HG03378 (cell line): ENCODE data around the gene ATP8A2.
"Not testable (repeated sequence)": the region's sequence is repeated elsewhere in the genome, so short reads cannot be mapped to it uniquely, and the experiment has no call there.

ENCODE experiments used
- ATAC-seq: cut with Tn5 transposase; IDR thresholded peaks from one replicate; pipeline ENCODE4 v1.9.1; 2021; ENCODE audit warnings: mild to moderate bottlenecking, moderate library complexity; ENCODE audit not compliant: unreplicated experiment

ATP8A2 gene

DNA sequence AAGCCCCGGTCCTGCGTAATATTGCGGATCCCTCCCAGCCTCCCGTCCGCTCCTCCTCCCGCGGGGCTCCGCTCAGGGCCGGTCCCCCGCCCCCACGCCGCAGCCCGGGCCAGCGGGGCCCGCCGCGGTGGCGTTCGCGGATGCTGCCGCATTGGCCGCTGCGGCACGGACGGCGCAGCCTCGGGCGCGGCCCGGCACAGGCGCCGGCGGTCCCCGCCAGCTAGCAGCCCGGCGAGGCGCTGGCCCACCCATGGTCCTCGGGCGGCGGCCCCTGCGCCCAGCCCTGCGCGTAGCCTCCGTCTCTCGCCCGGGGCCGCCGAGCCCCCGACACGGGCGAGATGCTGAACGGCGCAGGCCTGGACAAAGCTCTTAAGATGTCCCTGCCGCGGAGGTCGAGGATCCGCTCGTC, at the start of gene ATP8A2:
TSS of gene ATP8A2 (plus strand) at position 100 of the 409 bp plus-strand sequence. CDS start at position 339, 239 bp downstream.
- ATAC-seq, result no peak

DNA sequence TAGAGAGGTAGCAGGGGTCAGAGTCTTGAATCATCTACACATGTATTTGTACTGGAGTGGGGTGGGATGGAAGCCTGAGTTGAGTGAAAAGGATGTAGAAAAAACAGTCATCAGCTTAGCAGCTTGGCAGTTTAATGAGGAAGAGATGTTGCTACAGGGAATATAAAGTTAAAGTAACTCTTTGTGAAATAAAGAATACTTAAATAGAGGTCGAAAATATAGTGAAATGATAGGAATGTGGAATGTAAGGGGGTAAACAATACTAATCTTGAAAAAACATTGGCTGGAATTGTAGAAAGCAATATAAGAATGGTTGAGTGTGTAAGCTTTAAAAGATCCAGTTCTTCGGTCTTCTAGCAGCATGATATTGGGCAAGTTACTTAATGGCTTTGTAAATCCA, 47.7 kb upstream of the ATP8A2 start:
- no peak for ATAC-seq

DNA sequence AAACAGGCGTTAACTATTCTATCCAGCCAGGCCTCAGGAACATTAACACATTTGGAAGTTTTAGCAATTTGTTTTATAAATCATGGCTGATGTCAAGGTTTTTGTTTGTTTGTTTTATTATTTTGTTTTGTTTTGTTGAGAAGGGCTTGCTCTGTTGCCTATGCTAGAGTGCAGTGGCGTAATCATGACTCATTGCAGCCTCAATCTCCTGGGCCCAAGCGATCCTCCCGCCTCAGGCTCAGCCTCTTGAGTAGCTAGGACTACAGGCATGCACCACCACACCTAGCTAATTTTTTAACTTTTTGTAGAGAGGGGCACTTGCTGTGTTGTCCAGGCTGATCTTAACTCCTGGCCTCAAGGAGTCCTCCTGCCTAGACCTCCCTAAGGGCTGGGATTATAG, 42.1 kb upstream of the ATP8A2 start:
- ATAC-seq, result no peak

DNA sequence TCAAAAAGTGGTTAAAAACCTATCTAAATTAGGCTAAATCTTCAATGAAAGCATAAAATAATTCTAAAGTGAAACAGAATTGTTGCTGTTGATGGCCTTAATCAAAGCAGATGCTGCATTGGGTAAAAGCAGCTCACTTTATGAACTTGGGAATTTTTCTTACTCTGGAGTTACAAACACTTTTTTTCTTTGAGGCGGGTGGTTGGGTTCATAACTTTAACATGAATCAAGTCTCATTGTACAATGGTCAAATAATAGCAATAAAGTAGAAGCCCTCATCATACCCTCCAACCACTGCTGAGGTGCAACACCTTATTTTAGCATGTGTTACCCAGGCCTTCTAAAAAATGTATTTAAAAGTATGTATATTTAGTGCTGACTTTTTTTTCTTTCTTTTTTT, 41.2 kb upstream of the ATP8A2 start:
- no peak for ATAC-seq

DNA sequence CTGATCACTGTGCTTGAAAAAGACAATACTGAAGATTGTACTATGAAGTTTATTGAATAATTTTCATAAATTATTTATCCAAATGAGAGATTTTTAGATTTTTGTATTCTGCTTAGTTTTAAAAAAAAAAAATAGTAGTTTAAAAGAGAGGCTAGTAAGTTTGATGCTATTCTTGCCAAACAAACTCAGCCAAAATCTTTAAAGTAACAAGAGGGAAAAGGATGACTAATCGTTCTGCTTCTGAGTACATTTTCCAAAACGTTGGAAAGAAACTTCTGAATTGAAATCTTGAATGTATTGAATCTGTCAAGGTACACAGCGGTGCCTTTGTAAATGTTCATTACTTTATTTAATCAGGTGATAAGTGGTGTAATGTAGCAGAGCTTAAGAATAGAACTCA, 35.9 kb upstream of the ATP8A2 start:
- ATAC-seq, result no peak

DNA sequence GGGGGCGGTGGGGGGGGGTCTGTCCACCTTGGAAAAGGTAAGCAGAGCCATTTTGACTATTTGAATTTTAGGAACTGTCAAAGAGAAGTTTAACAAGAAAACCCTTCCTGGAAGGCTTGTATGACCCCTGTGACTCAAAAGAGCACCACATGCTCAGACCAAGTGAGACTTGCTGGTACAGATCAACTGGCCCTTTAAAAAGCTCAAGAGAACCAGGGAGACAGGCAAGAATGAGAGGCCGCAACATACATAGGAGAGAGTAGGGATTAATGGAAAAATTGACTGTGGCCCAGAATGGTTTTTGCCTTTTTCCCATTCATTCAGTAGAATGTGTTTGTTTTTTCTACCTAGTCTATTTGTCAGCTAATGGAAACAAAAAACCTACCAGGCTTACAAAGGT, 26.2 kb upstream of the ATP8A2 start:
- ATAC-seq, result no peak

DNA sequence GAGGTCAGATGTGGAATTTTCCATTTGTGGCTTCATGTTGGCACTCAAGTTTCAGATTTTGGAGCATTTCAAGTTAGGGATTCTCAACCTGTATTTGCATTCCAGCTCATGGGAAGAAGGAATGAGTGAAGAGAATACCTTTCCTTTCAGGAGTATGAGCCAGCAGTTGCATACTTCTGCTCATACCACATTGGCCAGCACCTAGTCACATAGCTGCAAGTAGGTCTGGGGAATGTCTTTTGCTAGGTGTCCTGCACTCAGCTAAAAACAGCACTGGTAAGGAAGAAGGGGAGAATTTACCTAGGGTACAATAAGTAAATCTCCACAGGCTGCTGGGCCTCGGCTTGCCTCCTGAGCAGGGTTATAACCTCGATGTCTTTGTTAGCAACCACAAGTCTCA, 24.6 kb upstream of the ATP8A2 start:
- ATAC-seq, result no peak

DNA sequence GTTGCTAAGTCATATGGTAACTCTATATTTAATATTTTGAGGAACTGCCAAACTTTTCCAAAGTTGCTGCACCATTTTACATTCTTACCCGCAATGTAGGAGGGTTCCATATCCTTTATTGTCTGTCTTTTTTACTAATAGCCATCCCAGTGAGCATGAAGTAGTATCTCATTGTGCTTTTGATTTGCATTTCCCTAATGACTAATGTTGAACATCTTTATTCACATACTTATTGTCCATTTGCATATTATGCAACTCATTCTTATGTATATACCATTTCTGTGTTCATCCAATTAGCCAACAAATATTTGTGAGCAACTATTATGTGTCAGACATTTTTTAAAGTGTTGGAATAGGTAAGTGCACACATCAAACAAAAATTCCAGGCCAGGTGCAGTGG, 20.4 kb upstream of the ATP8A2 start:
- no peak for ATAC-seq

DNA sequence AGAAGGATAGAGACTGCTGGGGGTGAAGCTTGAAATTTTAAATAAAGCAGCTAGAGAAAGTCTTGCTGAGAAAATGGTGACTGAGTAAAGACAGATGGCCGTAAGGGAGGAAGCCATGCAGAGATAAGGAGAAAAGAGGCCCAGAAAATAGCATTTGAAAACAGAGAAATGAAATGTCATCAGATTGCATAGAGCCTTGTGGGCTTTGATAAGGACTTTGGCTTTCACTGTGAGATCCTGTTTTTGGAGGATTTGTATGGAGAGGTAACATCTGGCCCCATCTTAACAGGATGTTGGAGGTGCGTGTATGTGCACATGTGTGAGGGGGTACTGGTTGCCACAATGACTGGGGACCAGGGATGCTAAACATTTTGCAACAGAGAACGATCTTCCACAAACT, 19.5 kb upstream of the ATP8A2 start:
- no peak for ATAC-seq

DNA sequence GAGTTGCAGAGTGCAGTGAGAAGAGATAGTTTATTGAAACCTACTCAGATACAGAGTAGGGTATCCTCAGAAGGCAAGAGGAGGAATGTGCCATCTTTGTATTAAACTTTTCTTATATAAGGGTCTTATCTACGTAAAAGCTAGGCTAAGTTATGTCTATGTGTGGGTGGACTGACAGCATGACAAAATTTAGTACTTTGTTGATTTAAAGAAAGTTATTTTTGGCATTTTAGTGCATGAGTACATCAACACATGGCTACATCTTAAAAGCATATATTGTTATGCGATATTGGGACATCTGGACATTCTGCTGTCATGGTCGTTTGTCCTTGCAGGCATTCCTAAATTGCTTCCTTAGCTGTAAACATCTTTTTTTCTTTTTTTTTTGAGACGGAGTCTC, 19.0 kb upstream of the ATP8A2 start:
- no peak for ATAC-seq

DNA sequence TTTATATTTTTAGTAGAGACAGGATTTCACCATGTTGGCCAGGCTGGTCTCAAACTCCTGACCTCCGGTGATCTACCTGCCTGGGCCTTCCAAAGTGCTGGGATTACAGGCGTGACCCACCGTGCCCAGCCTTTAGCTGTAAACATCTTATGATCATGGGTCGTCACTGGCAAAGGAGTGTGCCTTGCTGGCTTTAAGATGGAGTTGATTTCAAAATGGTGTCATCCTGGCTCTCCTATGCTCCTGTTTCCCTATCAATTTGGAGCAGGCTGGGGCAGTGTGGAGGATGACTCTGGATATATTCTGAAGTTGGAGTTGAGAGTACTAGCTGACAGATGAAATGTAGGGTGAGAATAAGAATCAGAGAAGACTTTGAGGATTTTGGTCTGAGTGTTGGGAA, 18.4 kb upstream of the ATP8A2 start:
- ATAC-seq, result no peak

DNA sequence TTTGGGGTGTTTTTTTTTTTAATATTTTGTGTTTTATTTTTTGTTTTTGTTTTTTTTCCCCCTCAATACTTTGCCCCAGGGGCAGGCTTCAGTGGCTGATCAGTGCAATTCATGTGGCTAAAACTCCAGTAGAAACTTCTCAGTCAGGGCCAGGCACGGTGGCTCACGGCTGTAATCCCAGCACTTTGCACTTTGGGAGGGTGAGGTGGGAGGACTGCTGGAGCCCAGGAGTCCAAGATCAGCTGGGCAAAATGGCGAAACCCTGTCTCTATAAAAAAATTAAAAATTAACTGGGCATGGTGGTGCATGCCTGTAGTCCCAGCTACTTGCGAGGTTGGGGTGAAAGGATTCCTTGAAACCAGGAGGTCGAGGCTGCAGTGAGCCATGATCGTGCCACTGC, 17.4 kb upstream of the ATP8A2 start:
- no peak for ATAC-seq

DNA sequence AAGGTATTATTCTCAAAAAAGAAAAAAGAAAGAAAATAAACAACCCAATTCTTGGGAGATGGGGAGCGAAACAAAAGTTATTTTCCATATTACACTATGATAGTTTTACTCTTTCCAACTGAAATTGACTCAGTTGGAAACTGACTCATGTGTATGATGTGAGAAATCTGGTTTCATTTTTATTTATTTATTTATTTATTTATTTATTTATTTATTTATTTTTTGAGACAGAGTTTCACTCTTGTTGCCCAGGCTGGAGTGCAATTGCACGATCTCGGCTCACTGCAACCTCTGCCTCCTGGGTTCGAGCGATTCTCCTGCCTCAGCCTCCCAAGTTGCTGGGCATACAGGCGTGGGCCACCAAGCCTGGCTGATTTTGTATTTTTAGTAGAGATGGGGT, 11.3 kb upstream of the ATP8A2 start:
- ATAC-seq, result not testable (repeated sequence)

DNA sequence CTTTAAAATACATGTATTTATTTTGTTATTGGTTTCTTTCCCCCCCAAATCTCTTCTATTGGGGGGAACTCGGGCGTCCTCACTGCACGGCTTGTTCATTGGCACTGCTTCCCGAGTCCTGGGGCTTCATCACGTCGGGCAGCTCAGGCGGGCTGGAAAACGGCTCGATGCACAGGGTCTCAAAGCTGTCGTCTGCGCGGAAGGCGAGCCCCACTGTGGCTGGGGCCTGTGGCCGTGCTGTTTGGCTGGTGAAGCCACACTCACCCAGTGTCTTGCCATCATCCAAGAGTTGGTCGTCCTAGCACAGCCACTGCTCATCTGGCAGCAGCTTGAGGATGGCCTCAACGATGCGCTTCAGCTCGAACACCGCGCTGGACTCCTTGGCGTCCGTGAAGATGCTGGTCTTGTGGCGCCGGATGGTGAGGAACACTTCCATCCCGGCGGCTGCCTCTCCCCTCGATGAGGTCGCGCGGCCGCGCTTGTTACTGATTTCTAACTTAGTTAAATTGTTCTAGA, 6.0 kb upstream of the ATP8A2 start:
- ATAC-seq, result no peak

DNA sequence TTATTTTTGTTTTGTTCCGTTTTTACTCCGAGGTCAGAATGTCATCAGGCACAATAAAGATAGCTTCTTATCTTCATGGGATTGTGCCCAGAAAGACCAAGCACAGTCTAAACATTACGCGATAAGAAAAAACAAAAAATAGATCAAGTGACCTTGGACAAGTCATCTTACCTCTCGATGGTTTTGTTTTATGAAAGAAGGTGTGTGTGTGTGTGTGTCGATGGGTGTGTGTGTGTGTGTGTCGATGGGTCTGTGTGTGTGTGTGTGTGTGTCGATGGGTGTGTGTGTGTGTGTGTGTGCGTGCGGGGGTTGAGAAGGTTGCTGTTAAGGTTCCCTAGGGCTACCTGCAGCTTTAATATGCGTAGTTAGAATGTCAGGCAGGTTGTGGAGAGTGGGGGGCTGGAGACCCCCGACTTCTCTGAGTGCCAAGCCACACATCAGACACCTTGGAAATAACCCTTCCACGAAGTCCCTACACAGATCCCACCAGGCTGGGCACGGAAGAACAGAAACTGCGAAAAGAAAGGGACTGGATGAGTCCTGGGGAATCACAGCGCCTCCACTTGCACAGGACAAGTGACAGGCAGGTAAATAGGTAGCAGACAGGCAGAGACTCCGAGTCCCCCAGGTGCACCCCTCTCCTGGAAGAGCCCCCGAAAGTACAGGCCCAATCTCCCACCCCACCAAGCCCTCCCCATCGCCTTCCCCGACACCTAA, 458 bp upstream of the ATP8A2 start:
- no peak for ATAC-seq

DNA sequence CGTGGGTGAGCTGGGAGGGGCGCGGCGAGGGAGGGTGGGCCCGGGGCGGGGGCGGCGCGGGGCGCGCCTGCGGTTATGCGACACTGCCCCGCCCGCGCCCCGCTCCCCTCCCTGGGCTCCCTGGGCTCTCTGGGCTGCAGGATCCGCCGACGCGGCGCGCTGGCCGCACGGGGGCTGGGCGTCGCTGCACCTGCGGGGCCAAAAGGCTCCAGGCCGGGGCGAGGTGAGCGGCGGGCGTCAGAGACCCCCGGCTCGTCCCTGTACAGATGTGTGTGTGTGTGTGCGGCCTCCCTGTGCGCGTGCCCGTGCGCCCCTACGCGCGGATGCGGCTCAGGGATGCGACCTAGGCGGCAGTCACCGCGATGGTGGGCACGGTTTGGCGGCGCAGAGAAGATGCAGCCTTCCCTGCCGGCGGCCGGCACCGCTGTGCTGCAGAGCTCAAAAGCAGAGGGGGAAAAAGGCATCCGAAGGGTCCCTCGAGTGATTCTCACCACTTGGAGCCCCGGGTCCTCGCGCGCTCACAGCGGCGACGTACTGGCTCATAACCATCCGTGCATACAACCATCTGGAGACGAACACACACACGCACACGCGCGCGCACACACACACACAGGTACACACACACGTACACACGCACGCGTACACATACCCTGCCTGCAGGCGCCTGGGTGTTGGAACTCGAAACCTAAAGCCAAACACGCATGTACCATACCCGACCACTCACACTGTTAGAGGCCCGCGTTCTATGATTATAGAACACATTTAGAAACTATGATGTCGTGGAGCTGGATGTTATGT, 709 bp downstream of the ATP8A2 start:
- no peak for ATAC-seq

DNA sequence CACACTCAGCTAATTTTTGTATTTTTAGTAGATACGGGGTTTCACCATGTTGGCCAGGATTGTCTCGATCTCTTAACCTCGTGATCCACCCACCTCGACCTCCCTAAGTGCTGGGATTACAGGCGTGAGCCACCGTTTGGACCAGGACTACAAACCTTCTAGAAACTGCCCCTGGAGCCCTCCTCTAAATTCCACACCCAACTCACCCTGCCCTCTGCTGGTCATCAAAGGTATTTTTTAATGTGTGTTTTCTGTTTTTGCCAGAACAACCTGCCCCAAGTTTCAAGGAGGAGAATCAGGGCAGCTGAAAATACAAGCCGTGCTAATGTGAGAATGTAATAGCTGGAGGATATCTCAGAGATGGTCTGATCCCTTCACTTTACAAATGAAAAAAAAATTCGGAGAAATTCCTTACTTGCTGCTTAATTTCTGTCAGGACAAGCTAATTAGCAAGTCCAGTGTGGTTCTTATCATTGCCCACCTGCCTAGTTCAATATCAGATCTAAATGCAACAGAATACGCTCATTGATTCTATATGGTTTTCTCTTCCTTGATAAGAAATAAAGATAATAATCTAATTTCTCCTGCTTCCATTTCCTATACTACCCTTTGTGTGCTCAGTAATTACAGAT, 4.1 kb downstream of the ATP8A2 start:
- no peak for ATAC-seq

DNA sequence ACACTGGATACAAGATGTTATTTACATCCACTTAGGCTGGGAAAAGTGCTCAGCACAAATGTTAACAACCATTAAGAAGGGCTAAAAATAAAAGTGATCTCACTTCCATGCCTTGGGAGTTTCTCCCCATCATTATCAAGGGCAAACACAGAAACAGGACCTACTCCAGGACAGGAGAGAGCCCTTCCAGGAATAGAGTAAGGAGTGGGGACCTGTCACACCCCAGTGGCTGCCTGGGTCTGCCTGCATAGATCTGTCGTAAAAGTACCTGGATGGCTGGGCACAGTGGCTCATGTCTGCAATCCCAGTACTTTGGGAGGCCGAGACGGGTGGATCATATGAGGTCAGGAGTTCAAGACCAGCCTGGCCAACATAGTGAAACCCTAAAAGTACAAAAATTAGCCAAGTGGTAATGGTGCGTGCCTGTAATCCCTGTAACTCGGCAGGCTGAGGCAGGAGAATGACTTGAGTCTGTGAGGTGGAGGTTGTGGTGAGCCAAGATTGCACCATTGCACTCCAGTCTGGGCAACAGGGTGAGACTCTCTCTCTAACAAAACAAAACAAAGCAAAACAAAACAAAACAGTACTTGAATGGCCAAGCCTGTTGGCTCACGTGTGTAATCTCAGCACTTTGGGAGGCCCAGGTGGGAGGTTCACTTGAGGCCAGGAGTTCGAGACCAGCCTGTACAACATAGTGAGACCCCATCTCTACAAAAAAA, 5.6 kb downstream of the ATP8A2 start:
- ATAC-seq, result no peak

DNA sequence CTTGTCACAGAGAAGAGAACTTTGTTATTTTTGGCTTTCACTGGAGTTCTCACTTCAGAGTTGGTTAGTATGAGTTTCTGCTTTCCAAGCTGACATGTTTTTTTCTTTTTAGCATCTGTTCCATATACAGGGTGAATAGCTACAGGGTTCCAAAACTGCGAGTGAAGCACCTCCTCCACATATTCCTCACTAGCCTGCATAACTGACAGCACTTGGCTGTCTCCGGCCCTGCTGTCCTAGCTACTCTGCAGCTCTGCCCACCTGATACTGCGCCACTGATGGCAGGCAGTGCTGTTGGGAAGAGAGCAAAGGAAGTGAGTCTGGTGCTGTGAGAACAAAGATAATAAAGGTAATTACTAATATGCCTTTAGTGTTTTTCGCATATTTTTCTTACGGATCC, 6.8 kb downstream of the ATP8A2 start:
- no peak for ATAC-seq

DNA sequence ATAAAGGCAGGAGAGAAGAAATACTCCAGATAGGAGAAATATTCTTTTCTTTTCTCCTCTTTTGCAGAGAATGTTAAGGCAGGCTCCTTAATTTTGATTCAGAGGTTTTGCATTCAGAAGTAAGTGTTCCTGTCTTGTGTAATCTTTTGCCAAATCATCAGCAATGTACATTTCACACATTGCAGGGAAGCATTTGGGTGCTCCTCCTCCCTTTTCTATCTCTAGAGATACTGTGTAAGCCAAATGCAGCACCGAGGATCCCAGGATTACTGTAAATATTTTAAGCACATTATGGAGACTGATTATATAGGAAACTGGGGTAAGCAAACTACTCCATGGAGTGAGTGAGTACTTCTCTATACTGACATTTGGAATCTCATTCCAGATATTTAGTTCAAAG, 7.2 kb downstream of the ATP8A2 start:
- ATAC-seq, result no peak

DNA sequence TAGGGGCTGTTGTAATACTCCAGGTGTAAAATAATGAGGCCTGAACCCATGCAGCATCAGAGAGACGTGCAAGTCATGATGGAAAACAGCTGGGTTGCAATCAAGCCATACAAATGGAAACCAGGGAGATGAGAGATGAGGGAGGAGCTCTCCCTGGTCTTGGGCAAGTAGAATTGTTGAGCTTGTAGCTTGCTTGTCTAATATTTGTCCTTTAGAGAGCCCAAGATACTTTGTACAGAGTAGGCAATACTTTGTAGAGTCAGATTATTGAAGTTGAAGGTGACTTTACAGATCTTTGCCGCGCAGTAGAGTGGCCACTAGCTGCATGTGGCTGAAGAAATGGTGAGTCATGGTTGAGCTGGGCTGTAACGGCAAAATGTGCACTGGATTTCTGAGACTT, 8.3 kb downstream of the ATP8A2 start:
- ATAC-seq, result no peak
